ENCODE data around the gene RPS6KL1. TPM values are rescaled to one million over a fixed set of nuclear protein-coding genes. Genes with fewer than 3 reads are reported as not detected.

Gene RPS6KL1
- polyA plus RNA-seq, 1 donor from 2014 or later = 147 TPM

- Histone ChIP-seq H3K9me3 (ENCODE audit: low read length) (no peaks in the 10 kb centered on the region), H3K9ac (ENCODE audit: low read length) (no peak overlapping the region), H3K27ac (ENCODE audit: low read length) (no peak overlapping the region), H4K20me1 (ENCODE audit: insufficient read depth) (no peaks in the 10 kb centered on the region), H3K79me2 (replicated peaks; ENCODE audit: insufficient read depth, low read length) (no peaks in the 10 kb centered on the region), H3K4me3 (ENCODE audit: low read length) (no peak overlapping the region), H2AFZ (ENCODE audit: low read depth, low read length) (no peak overlapping the region), H3K9me2 (ENCODE audit: insufficient read depth, low read length) (no peaks in the 10 kb centered on the region), H3F3A (ENCODE audit: insufficient read depth, low read length, poor library complexity, severe bottlenecking) (no peaks in the 10 kb centered on the region), H3K36me3 (ENCODE audit: insufficient read depth, low read length) (no peaks in the 10 kb centered on the region), H3K4me2 (ENCODE audit: low read length) (no peak overlapping the region), H3K27me3 (ENCODE audit: insufficient read depth, low read depth, low read length) (no peaks in the 10 kb centered on the region)
- TF ChIP-seq EP300 (conservative IDR thresholded peaks at IDR 0.05; ENCODE audit: poor library complexity, severe bottlenecking) = no peak
- no peak for TF ChIP-seq EZH2 (IDR thresholded peaks at IDR 0.05; ENCODE audit: borderline replicate concordance, insufficient read depth, low read length, poor library complexity, severe bottlenecking)
- TF ChIP-seq MXI1 (conservative IDR thresholded peaks at IDR 0.05; ENCODE audit: poor library complexity, severe bottlenecking) = no peak
- TF ChIP-seq REST (IDR thresholded peaks at IDR 0.05; ENCODE audit: borderline replicate concordance) = no peak
- no peak for TF ChIP-seq RAD21 (conservative IDR thresholded peaks at IDR 0.05)
- no peak for TF ChIP-seq POLR2AphosphoS5 (IDR thresholded peaks at IDR 0.05)
Measured at GRCh38 chr14:74915426-74915825, 7.6 kb downstream of the RPS6KL1 start.

- no peak overlapping the region for H3K9ac ChIP-seq (ENCODE audit: low read length)
- H4K20me1 ChIP-seq (ENCODE audit: insufficient read depth) = no peaks in the 10 kb centered on the region
- H3F3A ChIP-seq (ENCODE audit: insufficient read depth, low read length, poor library complexity, severe bottlenecking) = no peaks in the 10 kb centered on the region
- no peak overlapping the region for H2AFZ ChIP-seq (ENCODE audit: low read depth, low read length)
- no peaks in the 10 kb centered on the region for H3K9me3 ChIP-seq (ENCODE audit: low read length)
- no peak overlapping the region for H3K4me2 ChIP-seq (ENCODE audit: low read length)
- no peaks in the 10 kb centered on the region for H3K36me3 ChIP-seq (ENCODE audit: insufficient read depth, low read length)
- no peaks in the 10 kb centered on the region for H3K27me3 ChIP-seq (ENCODE audit: insufficient read depth, low read depth, low read length)
- TF ChIP-seq TAF1 (IDR thresholded peaks at IDR 0.05; ENCODE audit: low read depth) (no peak), RAD21 (conservative IDR thresholded peaks at IDR 0.05) (peak; percentile 44), EP300 (conservative IDR thresholded peaks at IDR 0.05; ENCODE audit: poor library complexity, severe bottlenecking) (no peak), CTCF (IDR thresholded peaks at IDR 0.05; ENCODE audit: poor library complexity, severe bottlenecking) (peak; percentile 45), SMC3 (conservative IDR thresholded peaks at IDR 0.05; ENCODE audit: poor library complexity) (peak; percentile 54)
- H3K27ac ChIP-seq (ENCODE audit: low read length) = no peak overlapping the region
- H3K4me3 ChIP-seq (ENCODE audit: low read length) = no peak overlapping the region
- H3K9me2 ChIP-seq (ENCODE audit: insufficient read depth, low read length) = no peaks in the 10 kb centered on the region
- H3K79me2 ChIP-seq (replicated peaks; ENCODE audit: insufficient read depth, low read length) = no peaks in the 10 kb centered on the region
Measured at GRCh38 chr14:74913986-74914573, 9.0 kb downstream of the RPS6KL1 start.
